SK-N-SH (cell line): ENCODE data around the gene MYO9B.

Experiments used
- GABPA ChIP-seq: IDR thresholded peaks from 2 replicates; pipeline ENCODE4 v1.4.0; 2012; ENCODE audit warnings: low read depth, mild to moderate bottlenecking
- TF ChIP-seq, protein P1 (sequence below): fragments of 200-600 bp; sonication (generic); IDR thresholded peaks from 2 replicates; pipeline ENCODE4 v1.6.1; 2017; ENCODE audit warnings: antibody characterized with exemption, mild to moderate bottlenecking, moderate library complexity
- TF ChIP-seq, protein P2 (sequence below): fragments of 150-350 bp; IDR thresholded peaks from 2 replicates; pipeline ENCODE4 v1.6.1; 2017; ENCODE audit warnings: antibody characterized with exemption, low read length, low read depth, borderline replicate concordance

DNA sequence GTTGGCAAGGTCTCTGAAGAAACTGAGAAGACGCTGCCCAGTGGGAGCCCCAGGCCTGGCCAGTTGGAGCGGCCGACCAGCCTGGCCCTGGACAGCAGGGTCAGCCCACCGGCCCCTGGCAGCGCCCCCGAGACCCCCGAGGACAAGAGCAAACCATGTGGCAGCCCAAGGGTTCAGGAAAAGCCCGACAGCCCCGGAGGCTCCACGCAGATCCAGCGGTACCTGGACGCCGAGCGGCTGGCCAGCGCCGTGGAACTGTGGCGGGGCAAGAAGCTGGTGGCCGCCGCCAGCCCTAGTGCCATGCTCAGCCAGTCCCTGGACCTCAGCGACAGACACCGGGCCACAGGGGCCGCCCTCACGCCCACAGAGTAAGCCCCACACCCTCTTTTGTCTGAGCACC lies 119.5 kb downstream of the MYO9B start:
- TF ChIP-seq, protein P1, sequence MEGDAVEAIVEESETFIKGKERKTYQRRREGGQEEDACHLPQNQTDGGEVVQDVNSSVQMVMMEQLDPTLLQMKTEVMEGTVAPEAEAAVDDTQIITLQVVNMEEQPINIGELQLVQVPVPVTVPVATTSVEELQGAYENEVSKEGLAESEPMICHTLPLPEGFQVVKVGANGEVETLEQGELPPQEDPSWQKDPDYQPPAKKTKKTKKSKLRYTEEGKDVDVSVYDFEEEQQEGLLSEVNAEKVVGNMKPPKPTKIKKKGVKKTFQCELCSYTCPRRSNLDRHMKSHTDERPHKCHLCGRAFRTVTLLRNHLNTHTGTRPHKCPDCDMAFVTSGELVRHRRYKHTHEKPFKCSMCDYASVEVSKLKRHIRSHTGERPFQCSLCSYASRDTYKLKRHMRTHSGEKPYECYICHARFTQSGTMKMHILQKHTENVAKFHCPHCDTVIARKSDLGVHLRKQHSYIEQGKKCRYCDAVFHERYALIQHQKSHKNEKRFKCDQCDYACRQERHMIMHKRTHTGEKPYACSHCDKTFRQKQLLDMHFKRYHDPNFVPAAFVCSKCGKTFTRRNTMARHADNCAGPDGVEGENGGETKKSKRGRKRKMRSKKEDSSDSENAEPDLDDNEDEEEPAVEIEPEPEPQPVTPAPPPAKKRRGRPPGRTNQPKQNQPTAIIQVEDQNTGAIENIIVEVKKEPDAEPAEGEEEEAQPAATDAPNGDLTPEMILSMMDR = no peak
- TF ChIP-seq, protein P2, sequence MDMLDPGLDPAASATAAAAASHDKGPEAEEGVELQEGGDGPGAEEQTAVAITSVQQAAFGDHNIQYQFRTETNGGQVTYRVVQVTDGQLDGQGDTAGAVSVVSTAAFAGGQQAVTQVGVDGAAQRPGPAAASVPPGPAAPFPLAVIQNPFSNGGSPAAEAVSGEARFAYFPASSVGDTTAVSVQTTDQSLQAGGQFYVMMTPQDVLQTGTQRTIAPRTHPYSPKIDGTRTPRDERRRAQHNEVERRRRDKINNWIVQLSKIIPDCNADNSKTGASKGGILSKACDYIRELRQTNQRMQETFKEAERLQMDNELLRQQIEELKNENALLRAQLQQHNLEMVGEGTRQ = no peak
- no peak for TF ChIP-seq GABPA
